GM12878 (cell line): ENCODE measurements around the gene GPR62. TPM values are rescaled to one million over a fixed set of nuclear protein-coding genes. Genes with fewer than 3 reads are reported as not detected.

Experiments used
- ATAC-seq: fragments of 200-7000 bp; cut with Tn5 transposase; 3 replicates; pipeline ENCODE4 v1.9.1; 2020; ENCODE audit warnings: mild to moderate bottlenecking, moderate library complexity
- BruUV-seq: library from RNA; stranded (reverse); fragments of 400-500 nt; replicated peaks from 2 replicates; lab custom pipeline; 2021; lab: Mats Ljungman, UMichigan
- CTCF ChIA-PET: fragments of 300-600 bp; sonication (Branson Sonifier 250); formaldehyde crosslinking; extraction: SDS; loops from one replicate; lab custom pipeline; 2021; ENCODE audit warnings: inconsistent platforms; lab: Yijun Ruan, JAX
- POLR2A ChIA-PET: fragments of 350-600 bp; formaldehyde crosslinking; extraction: SDS; loops from one replicate; lab custom pipeline; 2021; ENCODE audit warnings: inconsistent platforms; lab: Charles Lee
- RAD21 ChIA-PET: fragments of 300-600 bp; sonication (Branson Sonifier 250); formaldehyde crosslinking; loops from one replicate; lab custom pipeline; 2023; ENCODE audit warnings: antibody characterized with exemption; ENCODE audit not compliant: unreplicated experiment; lab: Charles Lee
- SMC1A ChIA-PET: fragments of 300-600 bp; sonication (Branson Sonifier 250); formaldehyde crosslinking; loops from one replicate; lab custom pipeline; 2023; ENCODE audit not compliant: unreplicated experiment, uncharacterized antibody; lab: Charles Lee
- DNase-seq: peaks from one replicate; pipeline ENCODE4 v3.0.0-alpha.2; 2011; ENCODE audit warnings: low read depth, low spot score
- FAIRE-seq: peaks from 3 replicates; lab custom pipeline; 2011; peaks lifted over from hg19 to GRCh38; lab: Jason Lieb, UNC
- H2AFZ ChIP-seq: 2 replicates; pipeline ENCODE4 v1.6.0; 2011; ENCODE audit warnings: low read depth, low read length, control low read depth; ENCODE audit not compliant: control insufficient read depth
- H3K27ac ChIP-seq: 2 replicates; pipeline ENCODE4 v1.5.1; 2011; ENCODE audit warnings: control low read depth; ENCODE audit not compliant: control insufficient read depth, insufficient read depth
- H3K27me3 ChIP-seq, 2 experiments: replicated peaks in 1 of 2; 2 replicates each; pipeline versions ENCODE4 v1.6.0 to v1.6.1; 2011; ENCODE audit warnings: low read length in 1 of 2; ENCODE audit not compliant: control insufficient read depth in 2 of 2, insufficient read depth in 2 of 2
- H3K36me3 ChIP-seq, 2 experiments: 2 replicates each; pipeline ENCODE4 v1.5.1; 2011; ENCODE audit warnings: low read length in 1 of 2; ENCODE audit not compliant: control insufficient read depth in 2 of 2, insufficient read depth in 2 of 2
- H3K4me1 ChIP-seq: 2 replicates; pipeline ENCODE4 v1.6.1; 2011; ENCODE audit warnings: mild to moderate bottlenecking, low read length, moderate library complexity, mixed read lengths; ENCODE audit not compliant: control insufficient read depth, insufficient read depth
- H3K4me2 ChIP-seq: 2 replicates; pipeline ENCODE4 v1.6.0; 2011; ENCODE audit warnings: control low read depth; ENCODE audit not compliant: control insufficient read depth, insufficient read depth
- H3K4me3 ChIP-seq: fragments of 200-600 bp; sonication (generic); 2 replicates; pipeline ENCODE4 v1.5.1; 2016
- H3K79me2 ChIP-seq: 2 replicates; pipeline ENCODE4 v1.6.0; 2011; ENCODE audit warnings: low read length; ENCODE audit not compliant: control insufficient read depth, insufficient read depth
- H3K9ac ChIP-seq: 2 replicates; pipeline ENCODE4 v1.8.0; 2011; ENCODE audit warnings: low read length, control low read depth, mixed read lengths; ENCODE audit not compliant: control insufficient read depth, insufficient read depth
- H3K9me3 ChIP-seq: replicated peaks from 3 replicates; pipeline ENCODE4 v1.5.1; 2011; ENCODE audit warnings: mild to moderate bottlenecking, low read length; ENCODE audit not compliant: control insufficient read depth, insufficient read depth
- H4K20me1 ChIP-seq: 2 replicates; pipeline ENCODE4 v1.6.0; 2011; ENCODE audit not compliant: control insufficient read depth, insufficient read depth
- ASH2L ChIP-seq: fragments of 300-600, 200-600 bp; sonication (generic); IDR thresholded peaks from 2 replicates; pipeline ENCODE4 v1.6.1; 2017; ENCODE audit warnings: low read depth, mild to moderate bottlenecking, borderline replicate concordance
- BMI1 ChIP-seq: fragments of 450-650 bp; IDR thresholded peaks from 2 replicates; pipeline ENCODE4 v1.6.1; 2016; ENCODE audit warnings: mild to moderate bottlenecking, moderate library complexity, borderline replicate concordance
- CEBPB ChIP-seq, 2 experiments: fragments of 150-350 bp in 1 of 2; IDR thresholded peaks; 2 replicates each; pipeline ENCODE4 v1.6.1; 2012 to 2014; ENCODE audit warnings: low read depth in 2 of 2, low read length in 2 of 2, borderline replicate concordance in 1 of 2, inconsistent platforms in 1 of 2
- CREB1 ChIP-seq: IDR thresholded peaks from 2 replicates; pipeline ENCODE4 v1.6.1; 2012; ENCODE audit warnings: low read depth, mild to moderate bottlenecking, inconsistent platforms
- GATAD2B ChIP-seq: fragments of 450-650 bp; conservative IDR thresholded peaks from 2 replicates; pipeline ENCODE4 v1.6.1; 2017; ENCODE audit warnings: low read depth, mild to moderate bottlenecking, moderate library complexity
- NFYA ChIP-seq: IDR thresholded peaks from 2 replicates; pipeline ENCODE4 v1.6.1; 2011; ENCODE audit warnings: low read depth, mild to moderate bottlenecking, low read length, improper control_type of control experiment, borderline replicate concordance
- POLR2AphosphoS2 ChIP-seq: IDR thresholded peaks from 2 replicates; pipeline ENCODE4 v1.6.1; 2011; ENCODE audit warnings: low read depth, mild to moderate bottlenecking, low read length, improper control_type of control experiment, moderate library complexity
- SREBF2 ChIP-seq: IDR thresholded peaks from 2 replicates; pipeline ENCODE4 v1.6.1; 2012; ENCODE audit warnings: mild to moderate bottlenecking, low read length
- STAT1 ChIP-seq: fragments of 450-650 bp; conservative IDR thresholded peaks from 2 replicates; pipeline ENCODE4 v1.6.1; 2014; ENCODE audit warnings: antibody characterized with exemption, mild to moderate bottlenecking
- WGBS: methylation state at CpG from one replicate; pipeline ENCODE4 v1.1.6; 2016; ENCODE audit warnings: low lambda C conversion rate; ENCODE audit not compliant: insufficient replicate concordance, insufficient coverage; ENCODE audit errors: missing lambda C conversion rate; 5-methylcytosine and 5-hydroxymethylcytosine counted together
- in situ Hi-C: fragments of 300-500 bp; cut with MboI; formaldehyde crosslinking; loops from 9 replicates; pipeline ENCODE4 v1.14.3; 2018; ENCODE audit warnings: mixed read lengths
- intact Hi-C: fragments of 100-400 bp; cut with micrococcal nuclease; formaldehyde crosslinking; loops from one replicate; pipeline ENCODE4 v1.14.2; 2022; ENCODE audit not compliant: unreplicated experiment
- polyA plus RNA-seq, 11 experiments: library from polyadenylated mRNA; depleted of rRNA in 4 of 11; unstranded in 6 of 11; stranded (reverse) in 5 of 11; fragments of >200 nt; fragmentation: Nextera tagmentation in 4 of 11; fragmentation: Illumina TruSeq in 1 of 11; extraction: Ambion mirVana in 4 of 11; extraction: Trizol in 1 of 11; gene quantifications; 1 replicate in 1 of 11; 2 replicates in 10 of 11; pipeline versions ENCODE4 v1.2.1 to v1.2.3, GENCODE V29; 2011 to 2016; ENCODE audit warnings: inconsistent platforms in 2 of 11, missing spikeins in 2 of 11, low read depth in 1 of 11
- total RNA-seq, 4 experiments: library from RNA; depleted of rRNA in 3 of 4; stranded (reverse); fragments of >200 nt in 3 of 4; fragmentation: Illumina TruSeq in 1 of 4; extraction: Trizol in 1 of 4; gene quantifications; 2 replicates each; pipeline versions ENCODE4 v1.2.1 to v1.2.3, GENCODE V29; 2013 to 2021
- TF ChIP-seq, protein P1 (sequence below): fragments of 450-650 bp; IDR thresholded peaks from 2 replicates; pipeline ENCODE4 v1.6.1; 2016; ENCODE audit warnings: mild to moderate bottlenecking, moderate library complexity, borderline replicate concordance
- TF ChIP-seq, protein P2 (sequence below): IDR thresholded peaks from 2 replicates; pipeline ENCODE4 v1.6.1; 2012; ENCODE audit warnings: low read depth, low read length, improper control_type of control experiment
- TF ChIP-seq, protein P3 (sequence below): IDR thresholded peaks from 2 replicates; pipeline ENCODE4 v1.6.1; 2011; ENCODE audit warnings: mild to moderate bottlenecking, low read depth, low read length, moderate library complexity; ENCODE audit not compliant: insufficient replicate concordance

The GPR62 gene
- total and polyA plus RNA-seq, 10 of the 15 experiments (the other 5 are each of a cell fraction or from before 2014, with no cell fraction given) = not detected

DNA sequence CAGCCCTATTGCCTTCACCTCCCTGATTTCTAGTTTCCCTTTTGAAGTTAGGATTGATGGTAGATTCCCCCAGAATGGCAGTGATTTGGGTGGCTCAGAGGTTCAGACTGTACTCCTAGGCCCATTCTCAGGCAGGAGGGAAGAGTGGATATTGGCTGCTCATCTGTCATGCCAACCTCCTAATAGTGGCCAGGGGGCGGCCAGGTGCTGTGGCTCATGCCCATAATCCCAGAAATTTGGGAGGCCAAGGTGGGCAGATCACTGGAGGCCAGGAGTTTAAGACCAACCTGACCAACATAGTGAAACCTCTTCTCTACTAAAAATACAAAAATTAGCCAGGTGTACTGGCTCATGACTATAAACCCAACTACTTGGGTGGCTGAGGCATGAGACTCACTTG lies 24.7 kb upstream of the GPR62 start:
- H2AFZ ChIP-seq = no peak overlapping the region
- H3K9me3 ChIP-seq = no peaks in the 10 kb centered on the region
- no TSS peak for BruUV-seq
- no peak overlapping the region for H3K27ac ChIP-seq
- no peak for FAIRE-seq
- 80% methylated on average over 1 of the region's 1 CpG for WGBS
- H3K4me1 ChIP-seq = no peaks in the 10 kb centered on the region
- CTCF ChIA-PET = interaction anchor here (0.6 kb wide), 1 partner anchor 272 kb away, joined by 3 read pairs; no protein-coding TSS in a partner anchor
- H3K4me3 ChIP-seq = no peak overlapping the region
- H3K9ac ChIP-seq = no peak overlapping the region
- no peaks in the 10 kb centered on the region for H3K79me2 ChIP-seq
- in situ Hi-C loops = no loop called here
- no peak for DNase-seq
- no peak for ATAC-seq
- no peaks in the 10 kb centered on the region for H3K27me3 ChIP-seq
- TF ChIP-seq BMI1 (no peak), GATAD2B (no peak), SREBF2 (no peak), ASH2L (no peak), POLR2AphosphoS2 (no peak), CEBPB (IDR thresholded peaks at IDR 0.05; ENCODE audit: borderline replicate concordance in 1 of 2, low read depth in 2 of 2, low read length in 2 of 2) (no peak), STAT1 (no peak), NFYA (no peak), CREB1 (no peak)
- TF ChIP-seq, protein P1, sequence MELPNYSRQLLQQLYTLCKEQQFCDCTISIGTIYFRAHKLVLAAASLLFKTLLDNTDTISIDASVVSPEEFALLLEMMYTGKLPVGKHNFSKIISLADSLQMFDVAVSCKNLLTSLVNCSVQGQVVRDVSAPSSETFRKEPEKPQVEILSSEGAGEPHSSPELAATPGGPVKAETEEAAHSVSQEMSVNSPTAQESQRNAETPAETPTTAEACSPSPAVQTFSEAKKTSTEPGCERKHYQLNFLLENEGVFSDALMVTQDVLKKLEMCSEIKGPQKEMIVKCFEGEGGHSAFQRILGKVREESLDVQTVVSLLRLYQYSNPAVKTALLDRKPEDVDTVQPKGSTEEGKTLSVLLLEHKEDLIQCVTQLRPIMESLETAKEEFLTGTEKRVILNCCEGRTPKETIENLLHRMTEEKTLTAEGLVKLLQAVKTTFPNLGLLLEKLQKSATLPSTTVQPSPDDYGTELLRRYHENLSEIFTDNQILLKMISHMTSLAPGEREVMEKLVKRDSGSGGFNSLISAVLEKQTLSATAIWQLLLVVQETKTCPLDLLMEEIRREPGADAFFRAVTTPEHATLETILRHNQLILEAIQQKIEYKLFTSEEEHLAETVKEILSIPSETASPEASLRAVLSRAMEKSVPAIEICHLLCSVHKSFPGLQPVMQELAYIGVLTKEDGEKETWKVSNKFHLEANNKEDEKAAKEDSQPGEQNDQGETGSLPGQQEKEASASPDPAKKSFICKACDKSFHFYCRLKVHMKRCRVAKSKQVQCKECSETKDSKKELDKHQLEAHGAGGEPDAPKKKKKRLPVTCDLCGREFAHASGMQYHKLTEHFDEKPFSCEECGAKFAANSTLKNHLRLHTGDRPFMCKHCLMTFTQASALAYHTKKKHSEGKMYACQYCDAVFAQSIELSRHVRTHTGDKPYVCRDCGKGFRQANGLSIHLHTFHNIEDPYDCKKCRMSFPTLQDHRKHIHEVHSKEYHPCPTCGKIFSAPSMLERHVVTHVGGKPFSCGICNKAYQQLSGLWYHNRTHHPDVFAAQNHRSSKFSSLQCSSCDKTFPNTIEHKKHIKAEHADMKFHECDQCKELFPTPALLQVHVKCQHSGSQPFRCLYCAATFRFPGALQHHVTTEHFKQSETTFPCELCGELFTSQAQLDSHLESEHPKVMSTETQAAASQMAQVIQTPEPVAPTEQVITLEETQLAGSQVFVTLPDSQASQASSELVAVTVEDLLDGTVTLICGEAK = no peak
- TF ChIP-seq, protein P2, sequence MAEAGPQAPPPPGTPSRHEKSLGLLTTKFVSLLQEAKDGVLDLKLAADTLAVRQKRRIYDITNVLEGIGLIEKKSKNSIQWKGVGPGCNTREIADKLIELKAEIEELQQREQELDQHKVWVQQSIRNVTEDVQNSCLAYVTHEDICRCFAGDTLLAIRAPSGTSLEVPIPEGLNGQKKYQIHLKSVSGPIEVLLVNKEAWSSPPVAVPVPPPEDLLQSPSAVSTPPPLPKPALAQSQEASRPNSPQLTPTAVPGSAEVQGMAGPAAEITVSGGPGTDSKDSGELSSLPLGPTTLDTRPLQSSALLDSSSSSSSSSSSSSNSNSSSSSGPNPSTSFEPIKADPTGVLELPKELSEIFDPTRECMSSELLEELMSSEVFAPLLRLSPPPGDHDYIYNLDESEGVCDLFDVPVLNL = no peak
- TF ChIP-seq, protein P3, sequence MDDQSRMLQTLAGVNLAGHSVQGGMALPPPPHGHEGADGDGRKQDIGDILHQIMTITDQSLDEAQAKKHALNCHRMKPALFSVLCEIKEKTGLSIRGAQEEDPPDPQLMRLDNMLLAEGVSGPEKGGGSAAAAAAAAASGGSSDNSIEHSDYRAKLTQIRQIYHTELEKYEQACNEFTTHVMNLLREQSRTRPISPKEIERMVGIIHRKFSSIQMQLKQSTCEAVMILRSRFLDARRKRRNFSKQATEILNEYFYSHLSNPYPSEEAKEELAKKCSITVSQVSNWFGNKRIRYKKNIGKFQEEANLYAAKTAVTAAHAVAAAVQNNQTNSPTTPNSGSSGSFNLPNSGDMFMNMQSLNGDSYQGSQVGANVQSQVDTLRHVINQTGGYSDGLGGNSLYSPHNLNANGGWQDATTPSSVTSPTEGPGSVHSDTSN = no peak
- TF ChIP-seq, all 136 proteins: peak for 0
- intact Hi-C loops = no loop called here
- H3K4me2 ChIP-seq = no peak overlapping the region
- ChIA-PET RAD21 (no interaction called here), SMC1A (no interaction called here), POLR2A (no interaction called here)
- no peaks in the 10 kb centered on the region for H4K20me1 ChIP-seq
- peaks cover 6 to 22% of the 10 kb centered on the region in 2 experiments for H3K36me3 ChIP-seq
